A549 (cell line): ENCODE measurements around the gene RCE1.

Experiments used
- CEBPB ChIP-seq, 2 experiments: fragments of >200 bp in 1 of 2; sonication (Bioruptor Twin) in 1 of 2; formaldehyde crosslinking in 1 of 2; IDR thresholded peaks; 2 replicates each; pipeline ENCODE4 v1.6.1; 2012 to 2016
- CHD2 ChIP-seq: fragments of 150-350 bp; IDR thresholded peaks from 2 replicates; pipeline ENCODE4 v1.6.1; 2014; ENCODE audit warnings: low read length; ENCODE audit not compliant: partially characterized antibody
- CTCF ChIP-seq: fragments of >200 bp; sonication (Bioruptor Twin); formaldehyde crosslinking; IDR thresholded peaks from 3 replicates; pipeline ENCODE4 v1.5.1; 2016
- E2F6 ChIP-seq: IDR thresholded peaks from 2 replicates; pipeline ENCODE4 v1.6.1; 2012; ENCODE audit warnings: low read depth, borderline replicate concordance
- EP300 ChIP-seq, 2 experiments: fragments of >200 bp; sonication (Bioruptor Twin); formaldehyde crosslinking; IDR thresholded peaks; 2 replicates in 1 of 2; 3 replicates in 1 of 2; pipeline ENCODE4 v1.6.1; 2016 to 2017
- FOSL2 ChIP-seq, 2 experiments: fragments of 450-650 bp in 1 of 2; fragments of >200 bp in 1 of 2; sonication (Bioruptor Twin) in 1 of 2; formaldehyde crosslinking; IDR thresholded peaks; 2 replicates each; pipeline versions ENCODE4 v1.5.0 to v1.6.1; 2016 to 2020; ENCODE audit warnings: mild to moderate bottlenecking in 1 of 2, moderate library complexity in 1 of 2
- HOXB5 ChIP-seq: fragments of 250-450 bp; sonication (Bioruptor Pico); IDR thresholded peaks from 2 replicates; pipeline ENCODE4 v1.5.0; 2020; ENCODE audit warnings: mild to moderate bottlenecking, moderate library complexity
- MAZ ChIP-seq: fragments of 150-350 bp; IDR thresholded peaks from 2 replicates; pipeline ENCODE4 v1.6.1; 2014; ENCODE audit warnings: antibody characterized with exemption, low read depth, low read length, borderline replicate concordance
- MYC ChIP-seq: IDR thresholded peaks from 2 replicates; pipeline ENCODE4 v1.6.1; 2012; ENCODE audit warnings: mild to moderate bottlenecking, inconsistent platforms, low read length, improper control_type of control experiment, borderline replicate concordance
- PHF8 ChIP-seq: fragments of 200-600 bp; sonication (generic); IDR thresholded peaks from 2 replicates; pipeline ENCODE4 v1.6.1; 2016; ENCODE audit warnings: low read depth, mild to moderate bottlenecking, antibody characterized with exemption, moderate library complexity, borderline replicate concordance
- POLR2A ChIP-seq: IDR thresholded peaks from 2 replicates; pipeline ENCODE4 v1.6.1; 2012; ENCODE audit warnings: mild to moderate bottlenecking, low read length
- RAD21 ChIP-seq, 2 experiments: fragments of >200 bp in 1 of 2; sonication (Bioruptor Twin) in 1 of 2; formaldehyde crosslinking in 1 of 2; IDR thresholded peaks in 1 of 2; conservative IDR thresholded peaks in 1 of 2; 2 replicates in 1 of 2; 3 replicates in 1 of 2; pipeline ENCODE4 v1.6.1; 2012 to 2018; ENCODE audit warnings: inconsistent platforms in 1 of 2
- RCOR1 ChIP-seq: fragments of 150-350 bp; IDR thresholded peaks from 2 replicates; pipeline ENCODE4 v1.6.1; 2014; ENCODE audit warnings: antibody characterized with exemption, low read length, low read depth
- USF2 ChIP-seq: fragments of 450-650 bp; IDR thresholded peaks from 2 replicates; pipeline ENCODE4 v1.6.1; 2014; ENCODE audit warnings: antibody characterized with exemption

DNA sequence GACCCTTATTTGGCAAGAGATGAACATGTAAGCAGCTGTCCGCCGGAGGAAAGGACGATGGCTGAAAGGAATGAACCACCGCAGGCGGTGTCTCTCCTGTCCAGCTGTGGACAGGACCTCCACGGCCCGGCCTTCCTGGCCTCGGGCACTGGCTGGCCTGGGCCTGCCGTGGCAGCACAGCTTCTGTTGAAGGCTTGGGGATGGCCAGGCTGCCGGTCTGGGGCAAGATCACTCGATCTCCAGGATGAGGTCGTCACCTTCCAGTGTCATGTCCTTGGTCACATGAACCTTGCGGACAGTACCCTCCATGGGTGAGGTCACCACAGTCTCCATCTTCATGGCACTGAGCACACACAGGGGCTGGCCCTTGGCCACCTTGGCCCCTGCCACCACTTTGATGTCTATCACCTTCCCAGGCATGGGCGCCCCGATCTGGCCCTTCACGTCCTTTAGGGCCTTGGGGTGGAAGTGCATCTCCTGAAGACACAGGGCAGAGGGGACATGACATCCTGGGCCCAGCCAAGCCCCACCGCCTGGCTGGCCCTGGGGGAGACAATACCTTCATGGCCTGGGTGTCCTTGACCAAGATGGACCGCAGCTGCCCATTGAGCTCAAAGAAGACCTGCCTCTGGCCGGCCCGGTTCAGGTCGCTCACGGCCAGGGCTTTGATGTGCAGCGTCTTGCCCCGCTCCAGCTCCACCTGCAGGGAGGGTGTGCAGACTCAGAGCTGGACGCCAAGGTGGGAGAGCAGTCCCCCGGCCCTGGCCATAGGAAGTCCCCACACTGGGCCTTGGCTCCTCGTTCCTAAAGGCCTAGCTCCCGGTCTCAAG is 5.6 kb downstream of the RCE1 start:
- no peak for TF ChIP-seq CTCF
- TF ChIP-seq EP300 (IDR thresholded peaks at IDR 0.05) = no peak
- no peak for TF ChIP-seq MYC
- TF ChIP-seq RCOR1 = no peak
- TF ChIP-seq FOSL2 (IDR thresholded peaks at IDR 0.05) = no peak
- TF ChIP-seq FOSL2 (CRISPR knock-in tag; IDR thresholded peaks at IDR 0.05) = no peak
- no peak for TF ChIP-seq PHF8
- TF ChIP-seq USF2 = no peak
- no peak for TF ChIP-seq RAD21 (conservative IDR thresholded peaks at IDR 0.05 in 1 of 2, IDR thresholded peaks at IDR 0.05 in 1 of 2)
- no peak for TF ChIP-seq CEBPB (IDR thresholded peaks at IDR 0.05)
- no peak for TF ChIP-seq CHD2
- no peak for TF ChIP-seq HOXB5 (CRISPR knock-in tag)
- no peak for TF ChIP-seq MAZ
- no peak for TF ChIP-seq POLR2A
- TF ChIP-seq E2F6 = no peak
